22Rv1 (cell line): ENCODE results near the gene RNASE9.
"Not testable (repeated sequence)": the region's sequence is repeated elsewhere in the genome, so short reads cannot be mapped to it uniquely, and the experiment has no call there.

Experiments
- ZFX ChIP-seq: fragments of 450-650 bp; IDR thresholded peaks from 2 replicates; pipeline ENCODE4 v1.6.1; 2017; ENCODE audit warnings: antibody characterized with exemption, borderline replicate concordance
- TF ChIP-seq, protein P1 (sequence below): fragments of 450-650 bp; IDR thresholded peaks from 2 replicates; pipeline ENCODE4 v1.5.1; 2017; ENCODE audit warnings: mild to moderate bottlenecking

DNA sequence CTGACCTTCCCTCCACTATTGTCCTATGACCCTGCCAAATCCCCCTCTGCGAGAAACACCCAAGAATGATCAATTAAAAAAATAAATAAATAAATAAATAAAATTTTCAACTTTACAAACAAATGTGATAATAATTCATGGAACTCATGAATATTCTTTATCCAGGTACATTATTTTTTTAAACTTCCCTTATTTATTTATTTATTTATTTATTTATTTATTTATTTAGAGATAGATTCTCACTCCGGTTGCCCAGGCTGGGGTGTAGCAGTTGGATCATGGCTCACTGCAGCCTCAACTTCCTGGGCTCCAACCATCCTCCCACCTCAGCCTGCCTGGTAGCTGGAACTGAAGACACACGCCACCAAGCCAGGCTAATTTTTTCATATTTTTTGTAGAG, 53.3 kb downstream of the RNASE9 start:
- TF ChIP-seq, protein P1, sequence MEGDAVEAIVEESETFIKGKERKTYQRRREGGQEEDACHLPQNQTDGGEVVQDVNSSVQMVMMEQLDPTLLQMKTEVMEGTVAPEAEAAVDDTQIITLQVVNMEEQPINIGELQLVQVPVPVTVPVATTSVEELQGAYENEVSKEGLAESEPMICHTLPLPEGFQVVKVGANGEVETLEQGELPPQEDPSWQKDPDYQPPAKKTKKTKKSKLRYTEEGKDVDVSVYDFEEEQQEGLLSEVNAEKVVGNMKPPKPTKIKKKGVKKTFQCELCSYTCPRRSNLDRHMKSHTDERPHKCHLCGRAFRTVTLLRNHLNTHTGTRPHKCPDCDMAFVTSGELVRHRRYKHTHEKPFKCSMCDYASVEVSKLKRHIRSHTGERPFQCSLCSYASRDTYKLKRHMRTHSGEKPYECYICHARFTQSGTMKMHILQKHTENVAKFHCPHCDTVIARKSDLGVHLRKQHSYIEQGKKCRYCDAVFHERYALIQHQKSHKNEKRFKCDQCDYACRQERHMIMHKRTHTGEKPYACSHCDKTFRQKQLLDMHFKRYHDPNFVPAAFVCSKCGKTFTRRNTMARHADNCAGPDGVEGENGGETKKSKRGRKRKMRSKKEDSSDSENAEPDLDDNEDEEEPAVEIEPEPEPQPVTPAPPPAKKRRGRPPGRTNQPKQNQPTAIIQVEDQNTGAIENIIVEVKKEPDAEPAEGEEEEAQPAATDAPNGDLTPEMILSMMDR = not testable (repeated sequence)
- TF ChIP-seq ZFX = not testable (repeated sequence)
